CD14-positive monocyte (primary cell): Measurements from ENCODE around the gene KANSL3. TPM values are rescaled to one million over a fixed set of nuclear protein-coding genes. Genes with fewer than 3 reads are reported as not detected.
A peak's percentile ranks its signal among the peaks of the same experiment; 100 is the strongest.

Experiments
- DNase-seq, 3 donors: peaks; one replicate each; pipeline ENCODE4 v3.0.0-alpha.2; 2011 to 2022
- H2AFZ ChIP-seq: 2 replicates; pipeline ENCODE4 v1.6.0; 2012; ENCODE audit warnings: mild to moderate bottlenecking, low read depth, low read length, inconsistent platforms; ENCODE audit not compliant: insufficient read depth, poor library complexity, severe bottlenecking
- H3K27ac ChIP-seq, 2 donors: 1 replicate in 1 of 2; 2 replicates in 1 of 2; pipeline ENCODE4 v1.5.1; 2012 to 2013; ENCODE audit warnings: low read length in 2 of 2, control low read depth in 1 of 2, inconsistent platforms in 1 of 2, low read depth in 1 of 2, mild to moderate bottlenecking in 1 of 2
- H3K27me3 ChIP-seq, 2 donors: one replicate each; pipeline versions ENCODE4 v1.6.0 to v1.6.1; 2011 to 2013; ENCODE audit warnings: low read length in 2 of 2; ENCODE audit not compliant: control insufficient read depth in 2 of 2, insufficient read depth in 2 of 2
- H3K36me3 ChIP-seq, 2 donors: replicated peaks in 1 of 2; 1 replicate in 1 of 2; 2 replicates in 1 of 2; pipeline versions ENCODE4 v1.5.1 to v1.6.1; 2012 to 2013; ENCODE audit warnings: low read length in 2 of 2, control low read depth in 1 of 2, inconsistent platforms in 1 of 2, mild to moderate bottlenecking in 1 of 2; ENCODE audit not compliant: insufficient read depth in 2 of 2, control insufficient read depth in 1 of 2
- H3K4me1 ChIP-seq, 2 donors: 1 replicate in 1 of 2; 2 replicates in 1 of 2; pipeline versions ENCODE4 v1.5.1 to v1.6.1; 2012 to 2013; ENCODE audit warnings: low read length in 2 of 2, control low read depth in 1 of 2, inconsistent platforms in 1 of 2, mild to moderate bottlenecking in 1 of 2, moderate library complexity in 1 of 2; ENCODE audit not compliant: insufficient read depth in 2 of 2, control insufficient read depth in 1 of 2
- H3K4me2 ChIP-seq: replicated peaks from 2 replicates; pipeline ENCODE3; 2012; ENCODE audit warnings: low read length, moderate library complexity, mild to moderate bottlenecking; ENCODE audit not compliant: poor library complexity, severe bottlenecking; ENCODE audit errors: extremely low read depth
- H3K4me3 ChIP-seq, 3 experiments: fragments of 200-600 bp in 1 of 3; sonication (generic) in 1 of 3; replicated peaks in 1 of 3; 1 replicate in 2 of 3; 2 replicates in 1 of 3; pipeline ENCODE4 v1.5.1; 2011 to 2013; ENCODE audit warnings: low read length in 3 of 3, mild to moderate bottlenecking in 3 of 3, control low read depth in 2 of 3, low read depth in 2 of 3, inconsistent platforms in 1 of 3, moderate library complexity in 1 of 3
- H3K79me2 ChIP-seq: 2 replicates; pipeline ENCODE4 v1.6.0; 2012; ENCODE audit warnings: mild to moderate bottlenecking, control low read depth, inconsistent platforms, low read length, moderate library complexity; ENCODE audit not compliant: insufficient read depth
- H3K9ac ChIP-seq: 2 replicates; pipeline ENCODE4 v1.6.0; 2017; ENCODE audit warnings: low read length, mild to moderate bottlenecking; ENCODE audit not compliant: insufficient read depth, poor library complexity, severe bottlenecking
- H3K9me3 ChIP-seq, 2 donors: replicated peaks in 1 of 2; 1 replicate in 1 of 2; 2 replicates in 1 of 2; pipeline versions ENCODE4 v1.5.1 to v1.6.1; 2012 to 2013; ENCODE audit warnings: low read length in 2 of 2, control low read depth in 1 of 2; ENCODE audit not compliant: control insufficient read depth in 1 of 2, insufficient read depth in 1 of 2
- H4K20me1 ChIP-seq: 2 replicates; pipeline ENCODE4 v1.6.0; 2012; ENCODE audit warnings: mild to moderate bottlenecking, low read length, control low read depth, moderate library complexity; ENCODE audit not compliant: insufficient read depth
- H3K27ac Mint-ChIP-seq, 7 donors: one replicate each; pipeline ENCODE4 v1.8.0; 2020; ENCODE audit warnings: mild to moderate bottlenecking in 7 of 7, mixed read lengths in 7 of 7, moderate library complexity in 6 of 7, inconsistent platforms in 2 of 7
- H3K27me3 Mint-ChIP-seq, 3 donors: one replicate each; pipeline ENCODE4 v1.8.0; 2021 to 2022; ENCODE audit warnings: low read depth in 3 of 3, mild to moderate bottlenecking in 3 of 3, mixed read lengths in 3 of 3, moderate library complexity in 3 of 3, inconsistent platforms in 1 of 3
- H3K36me3 Mint-ChIP-seq, 2 donors: one replicate each; pipeline ENCODE4 v1.8.0; 2020; ENCODE audit warnings: mixed read lengths in 2 of 2, inconsistent platforms in 1 of 2, mild to moderate bottlenecking in 1 of 2
- H3K4me1 Mint-ChIP-seq: one replicate; pipeline ENCODE4 v1.8.0; 2020; ENCODE audit warnings: mild to moderate bottlenecking, mixed read lengths
- H3K4me3 Mint-ChIP-seq, 2 donors: one replicate each; pipeline ENCODE4 v1.8.0; 2020; ENCODE audit warnings: mild to moderate bottlenecking in 2 of 2, mixed read lengths in 2 of 2, moderate library complexity in 1 of 2
- H3K9me3 Mint-ChIP-seq, 7 donors: one replicate each; pipeline ENCODE4 v1.8.0; 2020 to 2022; ENCODE audit warnings: mixed read lengths in 7 of 7, mild to moderate bottlenecking in 6 of 7, moderate library complexity in 6 of 7, inconsistent platforms in 2 of 7
- WGBS: methylation state at CpG from one replicate; pipeline ENCODE4 v1.1.5; 2013; ENCODE audit warnings: missing lambda C conversion rate; ENCODE audit not compliant: insufficient coverage; 5-methylcytosine and 5-hydroxymethylcytosine counted together
- intact Hi-C, 2 donors: fragments of 100-400 bp; cut with micrococcal nuclease; formaldehyde crosslinking; loops; one replicate each; pipeline versions ENCODE4 v1.15.0 to v1.15.1; 2023
- polyA plus RNA-seq, 3 donors: library from polyadenylated mRNA; depleted of rRNA in 1 of 3; unstranded in 2 of 3; stranded (reverse) in 1 of 3; fragments of 300-500 nt in 2 of 3; fragments of >200 nt in 1 of 3; fragmentation: Illumina TruSeq in 2 of 3; gene quantifications; 1 replicate in 2 of 3; 2 replicates in 1 of 3; pipeline ENCODE4 v1.2.3, GENCODE V29; 2012 to 2021
- TF ChIP-seq, protein P1 (sequence below): fragments of 200-600 bp; IDR thresholded peaks from one replicate; pipeline ENCODE4 v1.8.0; 2022; ENCODE audit warnings: antibody characterized with exemption, mild to moderate bottlenecking

Gene KANSL3
- polyA plus RNA-seq, 3 donors, result 2.5 to 25.3 (median 7.2) TPM

DNA sequence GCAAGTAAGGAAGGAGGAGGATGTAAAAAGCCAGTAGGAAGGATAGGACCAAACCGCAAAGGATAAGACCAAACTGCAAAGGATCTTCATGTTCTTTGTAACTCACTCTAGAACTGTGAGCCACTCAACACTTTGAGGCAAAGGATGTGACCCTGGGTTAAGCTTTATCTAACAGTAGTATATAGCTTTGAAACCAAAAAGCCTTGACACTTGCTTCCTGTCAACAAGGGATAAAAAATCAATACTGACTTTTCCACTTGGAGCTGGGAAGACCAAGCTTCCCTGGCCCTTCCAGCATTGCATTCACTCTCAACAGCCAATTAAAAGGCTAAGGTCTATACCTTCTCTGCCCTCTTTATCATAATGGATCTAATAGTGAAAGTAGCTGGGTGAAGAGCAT is 22.0 kb downstream of the KANSL3 start:
- no peak overlapping the region for H3K4me3 ChIP-seq
- DNase-seq, result no peak
- no peaks in the 10 kb centered on the region for H3K9me3 ChIP-seq
- H3K4me3 Mint-ChIP-seq, result no peak overlapping the region
- H3K9ac ChIP-seq, result no peak overlapping the region
- peak overlapping the region in 1 of 2 donors; percentile 83 for H3K27ac ChIP-seq
- H3K79me2 ChIP-seq, result peaks cover 26% of the 10 kb centered on the region
- peaks cover 52 to 66% of the 10 kb centered on the region in 2 donors for H3K36me3 Mint-ChIP-seq
- peaks cover 5% of the 10 kb centered on the region for H4K20me1 ChIP-seq
- TF ChIP-seq, protein P1, sequence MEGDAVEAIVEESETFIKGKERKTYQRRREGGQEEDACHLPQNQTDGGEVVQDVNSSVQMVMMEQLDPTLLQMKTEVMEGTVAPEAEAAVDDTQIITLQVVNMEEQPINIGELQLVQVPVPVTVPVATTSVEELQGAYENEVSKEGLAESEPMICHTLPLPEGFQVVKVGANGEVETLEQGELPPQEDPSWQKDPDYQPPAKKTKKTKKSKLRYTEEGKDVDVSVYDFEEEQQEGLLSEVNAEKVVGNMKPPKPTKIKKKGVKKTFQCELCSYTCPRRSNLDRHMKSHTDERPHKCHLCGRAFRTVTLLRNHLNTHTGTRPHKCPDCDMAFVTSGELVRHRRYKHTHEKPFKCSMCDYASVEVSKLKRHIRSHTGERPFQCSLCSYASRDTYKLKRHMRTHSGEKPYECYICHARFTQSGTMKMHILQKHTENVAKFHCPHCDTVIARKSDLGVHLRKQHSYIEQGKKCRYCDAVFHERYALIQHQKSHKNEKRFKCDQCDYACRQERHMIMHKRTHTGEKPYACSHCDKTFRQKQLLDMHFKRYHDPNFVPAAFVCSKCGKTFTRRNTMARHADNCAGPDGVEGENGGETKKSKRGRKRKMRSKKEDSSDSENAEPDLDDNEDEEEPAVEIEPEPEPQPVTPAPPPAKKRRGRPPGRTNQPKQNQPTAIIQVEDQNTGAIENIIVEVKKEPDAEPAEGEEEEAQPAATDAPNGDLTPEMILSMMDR, result no peak
- H3K4me2 ChIP-seq, result no peak overlapping the region
- H3K27ac Mint-ChIP-seq, result peak overlapping the region in 6 of 7 donors; percentile 15 to 99 (median 98)
- no peaks in the 10 kb centered on the region for H3K9me3 Mint-ChIP-seq
- WGBS, result no CpG with 5 or more reads among the region's 1 CpG
- intact Hi-C loops, result loop anchor here in 1 of 2 donors (5.0 to 10.0 kb wide), 2 partner anchors 49 to 146 kb away; partner anchors contain the start of gene CNNM4
- no peaks in the 10 kb centered on the region for H3K27me3 Mint-ChIP-seq
- H3K36me3 ChIP-seq, result peaks cover 40 to 76% of the 10 kb centered on the region in 2 donors
- H2AFZ ChIP-seq, result no peak overlapping the region
- peaks cover 26 to 34% of the 10 kb centered on the region in 2 donors for H3K4me1 ChIP-seq
- peaks cover 31% of the 10 kb centered on the region for H3K4me1 Mint-ChIP-seq
- H3K27me3 ChIP-seq, result no peaks in the 10 kb centered on the region

DNA sequence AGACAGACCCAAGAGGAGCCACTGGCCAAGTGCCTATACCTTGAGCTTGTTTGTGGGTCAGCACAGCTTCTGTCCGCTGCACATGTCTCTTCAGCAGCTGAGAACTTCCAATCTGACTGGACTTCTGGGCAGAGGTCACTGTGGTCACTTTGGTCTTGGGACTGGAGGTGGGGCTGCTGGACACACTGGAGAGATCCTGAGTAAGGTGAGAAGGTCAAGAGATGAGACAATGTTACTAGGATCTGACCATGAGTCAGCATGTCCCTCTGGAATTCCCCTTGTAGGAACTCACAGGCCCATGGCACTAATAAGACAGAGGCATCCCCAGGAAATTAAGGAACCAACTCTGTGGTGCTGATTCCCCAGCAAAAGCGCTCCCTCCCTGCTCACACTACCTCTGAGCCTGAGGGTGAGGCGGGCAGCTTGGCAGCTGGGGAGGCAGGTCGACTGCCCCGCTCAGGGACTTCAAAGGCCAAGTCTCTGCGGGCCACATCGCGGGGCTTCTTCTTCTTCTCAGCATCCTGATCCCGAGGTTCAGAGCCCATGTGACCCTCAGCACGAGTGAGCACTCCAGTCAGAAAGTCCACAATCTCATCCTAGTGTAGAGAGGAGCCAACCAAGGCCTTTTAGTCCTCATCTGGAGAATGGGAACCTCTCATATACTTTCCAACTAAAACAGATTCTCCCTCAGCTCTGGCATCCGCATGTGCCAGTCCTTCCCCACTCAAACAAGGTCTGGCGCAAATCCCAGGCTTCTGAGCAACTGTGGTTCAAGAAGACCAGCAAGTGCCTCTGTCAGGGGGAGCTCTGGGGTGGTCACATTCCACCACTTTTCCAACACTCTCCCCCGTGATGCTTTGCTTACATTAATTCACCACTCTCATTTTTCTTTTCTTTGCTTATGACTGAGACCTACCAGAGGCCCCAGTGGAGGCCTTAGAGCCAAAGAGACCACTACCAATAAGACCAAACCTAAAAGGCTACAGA is 29.4 kb downstream of the KANSL3 start:
- Mint-ChIP-seq H3K4me1 (no peaks in the 10 kb centered on the region), H3K27ac (peak overlapping the region in 3 of 7 donors; percentile 19 to 52 (median 31)), H3K36me3 (peaks cover 91 to 99% of the 10 kb centered on the region in 2 donors), H3K9me3 (no peaks in the 10 kb centered on the region), H3K27me3 (peaks cover 0 to 1% (median 0%) of the 10 kb centered on the region in 3 donors), H3K4me3 (no peak overlapping the region)
- peak in 2 of 3 donors; percentile 4 to 71 for DNase-seq
- peak overlapping the region in 1 of 2 donors; percentile 46 for H3K27ac ChIP-seq
- peaks cover 11% of the 10 kb centered on the region for H4K20me1 ChIP-seq
- no peaks in the 10 kb centered on the region for H3K79me2 ChIP-seq
- H3K9ac ChIP-seq, result no peak overlapping the region
- no peaks in the 10 kb centered on the region for H3K9me3 ChIP-seq
- H3K36me3 ChIP-seq, result peaks cover 97 to 99% of the 10 kb centered on the region in 2 donors
- WGBS, result 97% methylated on average over 11 of the region's 13 CpGs
- no peak overlapping the region for H2AFZ ChIP-seq
- H3K27me3 ChIP-seq, result no peaks in the 10 kb centered on the region
- intact Hi-C loops, result loop anchor here in 1 of 2 donors (10.0 kb wide), 1 partner anchor 156 kb away; the partner anchor contains the start of gene CNNM4
- H3K4me2 ChIP-seq, result no peak overlapping the region
- H3K4me3 ChIP-seq, result no peak overlapping the region
- TF ChIP-seq, protein P1, result no peak
- H3K4me1 ChIP-seq, result no peaks in the 10 kb centered on the region
